ENCODE measurements around the gene DLK2.

GRCh38 chr6:43434943-43435342, 20.4 kb downstream of the DLK2 start:
- TF ChIP-seq CTCF (IDR thresholded peaks at IDR 0.05; ENCODE audit: low read depth, low read length): no peak
- no peak for TF ChIP-seq POLR2A (IDR thresholded peaks at IDR 0.05; ENCODE audit: extremely low read depth, insufficient read length)

Measured in NB4 (cell line).